IMR-90 (cell line): ENCODE data around the gene TRIM33. TPM values are rescaled to one million over a fixed set of nuclear protein-coding genes. Genes with fewer than 3 reads are reported as not detected.

ENCODE experiments used
- ATAC-seq: fragments of 200-7000 bp; cut with Tn5 transposase; 2 replicates; pipeline ENCODE4 v1.9.1; 2020; ENCODE audit warnings: low read depth, mild to moderate bottlenecking, moderate library complexity
- BruUV-seq: library from RNA; stranded (reverse); fragments of 400-500 nt; replicated peaks from 2 replicates; lab custom pipeline; 2021; lab: Mats Ljungman, UMichigan
- CTCF ChIA-PET: fragments of 300-600 bp; formaldehyde crosslinking; extraction: SDS; loops from one replicate; lab custom pipeline; 2021; ENCODE audit warnings: antibody characterized with exemption; lab: Yijun Ruan, JAX
- POLR2A ChIA-PET: fragments of 300-600 bp; sonication (Branson Sonifier 250); formaldehyde crosslinking; loops from one replicate; lab custom pipeline; 2022; ENCODE audit warnings: antibody characterized with exemption; ENCODE audit not compliant: unreplicated experiment; lab: Charles Lee
- DNase-seq: peaks from one replicate; pipeline ENCODE4 v3.0.0; 2013
- H2AFZ ChIP-seq: replicated peaks from 2 replicates; pipeline ENCODE3; 2013; ENCODE audit warnings: low read length, mild to moderate bottlenecking; ENCODE audit not compliant: poor library complexity
- H2AK5ac ChIP-seq: 2 replicates; pipeline ENCODE4 v1.6.1; 2013; ENCODE audit warnings: low read depth, low read length, inconsistent platforms
- H2AK9ac ChIP-seq: replicated peaks from 2 replicates; pipeline ENCODE3; 2013; ENCODE audit warnings: mild to moderate bottlenecking, low read depth, low read length, moderate library complexity; ENCODE audit not compliant: poor library complexity
- H2BK120ac ChIP-seq: 2 replicates; pipeline ENCODE4 v1.6.1; 2013; ENCODE audit warnings: low read depth, low read length, inconsistent platforms
- H2BK15ac ChIP-seq: 3 replicates; pipeline ENCODE4 v1.6.1; 2013; ENCODE audit warnings: low read depth, low read length, inconsistent platforms
- H2BK20ac ChIP-seq: 2 replicates; pipeline ENCODE4 v1.6.1; 2013; ENCODE audit warnings: low read depth, mild to moderate bottlenecking, inconsistent platforms, low read length, moderate library complexity
- H2BK5ac ChIP-seq: 2 replicates; pipeline ENCODE4 v1.6.1; 2013; ENCODE audit warnings: mild to moderate bottlenecking, low read depth, low read length, inconsistent platforms; ENCODE audit not compliant: poor library complexity, severe bottlenecking
- H3K14ac ChIP-seq: replicated peaks from 2 replicates; pipeline ENCODE4 v1.6.1; 2013; ENCODE audit warnings: low read depth, low read length, inconsistent platforms
- H3K18ac ChIP-seq: 2 replicates; pipeline ENCODE4 v1.6.1; 2013; ENCODE audit warnings: low read depth, low read length, control low read depth
- H3K23ac ChIP-seq: 2 replicates; pipeline ENCODE4 v1.6.1; 2013; ENCODE audit warnings: low read depth, low read length, inconsistent platforms
- H3K27ac ChIP-seq: 2 replicates; pipeline ENCODE4 v1.5.1; 2013; ENCODE audit warnings: mild to moderate bottlenecking, control low read depth, low read length; ENCODE audit not compliant: insufficient read depth
- H3K27me3 ChIP-seq: 2 replicates; pipeline ENCODE4 v1.6.1; 2013; ENCODE audit warnings: low read length; ENCODE audit not compliant: control insufficient read depth, insufficient read depth
- H3K36me3 ChIP-seq: 2 replicates; pipeline ENCODE4 v1.6.1; 2013; ENCODE audit warnings: low read length, mixed read lengths; ENCODE audit not compliant: control insufficient read depth, insufficient read depth
- H3K4ac ChIP-seq: 2 replicates; pipeline ENCODE4 v1.6.1; 2013; ENCODE audit warnings: low read depth, low read length, inconsistent platforms
- H3K4me1 ChIP-seq: 2 replicates; pipeline ENCODE4 v1.6.1; 2013; ENCODE audit warnings: low read length, mixed read lengths; ENCODE audit not compliant: control insufficient read depth, insufficient read depth
- H3K4me2 ChIP-seq: 2 replicates; pipeline ENCODE4 v1.6.1; 2013; ENCODE audit warnings: low read depth, mild to moderate bottlenecking, control low read depth, low read length, moderate library complexity
- H3K4me3 ChIP-seq: 2 replicates; pipeline ENCODE4 v1.5.1; 2013; ENCODE audit warnings: low read depth, mild to moderate bottlenecking, control low read depth, low read length, moderate library complexity; ENCODE audit not compliant: insufficient read depth
- H3K56ac ChIP-seq: 2 replicates; pipeline ENCODE4 v1.6.1; 2013; ENCODE audit warnings: low read length, inconsistent platforms; ENCODE audit not compliant: insufficient read depth; ENCODE audit errors: extremely low read depth
- H3K79me1 ChIP-seq, 2 experiments: 2 replicates each; pipeline ENCODE4 v1.6.1; 2013; ENCODE audit warnings: low read length in 2 of 2, inconsistent platforms in 1 of 2, low read depth in 1 of 2
- H3K9ac ChIP-seq: 2 replicates; pipeline ENCODE4 v1.6.1; 2013; ENCODE audit warnings: low read depth, low read length, control low read depth
- H3K9me1 ChIP-seq: 2 replicates; pipeline ENCODE4 v1.6.1; 2013; ENCODE audit warnings: low read length, inconsistent platforms; ENCODE audit not compliant: insufficient read depth
- H3K9me3 ChIP-seq: 2 replicates; pipeline ENCODE4 v1.6.1; 2013; ENCODE audit warnings: low read length; ENCODE audit not compliant: control insufficient read depth, insufficient read depth
- H4K20me1 ChIP-seq: 2 replicates; pipeline ENCODE4 v1.6.1; 2013; ENCODE audit warnings: low read length, inconsistent platforms; ENCODE audit not compliant: insufficient read depth
- H4K5ac ChIP-seq: 2 replicates; pipeline ENCODE4 v1.6.1; 2013; ENCODE audit warnings: mild to moderate bottlenecking, low read depth, low read length, control low read depth
- H4K8ac ChIP-seq, 2 experiments: 2 replicates each; pipeline ENCODE4 v1.6.1; 2013; ENCODE audit warnings: low read depth in 2 of 2, low read length in 2 of 2, control low read depth in 1 of 2, inconsistent platforms in 1 of 2
- H4K91ac ChIP-seq: 2 replicates; pipeline ENCODE4 v1.6.1; 2013; ENCODE audit warnings: low read depth, low read length, inconsistent platforms; ENCODE audit not compliant: insufficient read depth
- BHLHE40 ChIP-seq: fragments of 150-350 bp; IDR thresholded peaks from 2 replicates; pipeline ENCODE4 v1.6.1; 2016; ENCODE audit warnings: mild to moderate bottlenecking, low read depth, low read length
- CEBPB ChIP-seq: IDR thresholded peaks from 2 replicates; pipeline ENCODE4 v1.6.1; 2012; ENCODE audit warnings: low read depth, low read length, improper control_type of control experiment
- CHD1 ChIP-seq: IDR thresholded peaks from 2 replicates; pipeline ENCODE4 v1.6.1; 2012; ENCODE audit warnings: low read depth, low read length, improper control_type of control experiment
- CTCF ChIP-seq: conservative IDR thresholded peaks from 2 replicates; pipeline ENCODE4 v1.5.1; 2012; ENCODE audit warnings: mild to moderate bottlenecking, low read depth, low read length, improper control_type of control experiment
- ELK1 ChIP-seq: fragments of 150-350 bp; IDR thresholded peaks from 2 replicates; pipeline ENCODE4 v1.6.1; 2016; ENCODE audit warnings: low read depth, mild to moderate bottlenecking, low read length, moderate library complexity, borderline replicate concordance
- FOS ChIP-seq: fragments of 150-350 bp; IDR thresholded peaks from 2 replicates; pipeline ENCODE4 v1.6.1; 2016; ENCODE audit warnings: low read depth, low read length
- MAFK ChIP-seq: IDR thresholded peaks from 2 replicates; pipeline ENCODE4 v1.6.1; 2012; ENCODE audit warnings: low read depth, low read length, improper control_type of control experiment
- MAZ ChIP-seq: IDR thresholded peaks from 2 replicates; pipeline ENCODE4 v1.6.1; 2012; ENCODE audit warnings: low read depth, mild to moderate bottlenecking, low read length, improper control_type of control experiment, moderate library complexity, borderline replicate concordance
- MXI1 ChIP-seq: IDR thresholded peaks from 2 replicates; pipeline ENCODE4 v1.6.1; 2012; ENCODE audit warnings: low read depth, mild to moderate bottlenecking, low read length, moderate library complexity, borderline replicate concordance
- NFE2L2 ChIP-seq: fragments of 150-350 bp; IDR thresholded peaks from 2 replicates; pipeline ENCODE4 v1.6.1; 2016; ENCODE audit warnings: low read depth, mild to moderate bottlenecking, low read length
- POLR2A ChIP-seq: IDR thresholded peaks from 2 replicates; pipeline ENCODE4 v1.6.1; 2012; ENCODE audit warnings: mild to moderate bottlenecking, low read depth, low read length
- RAD21 ChIP-seq: IDR thresholded peaks from 2 replicates; pipeline ENCODE4 v1.6.1; 2012; ENCODE audit warnings: low read length, improper control_type of control experiment
- RCOR1 ChIP-seq: IDR thresholded peaks from 2 replicates; pipeline ENCODE4 v1.6.1; 2012; ENCODE audit warnings: mild to moderate bottlenecking, low read length, improper control_type of control experiment; ENCODE audit not compliant: insufficient replicate concordance
- RFX5 ChIP-seq: IDR thresholded peaks from 2 replicates; pipeline ENCODE4 v1.8.0; 2012; ENCODE audit warnings: low read depth, mild to moderate bottlenecking, low read length, moderate library complexity
- USF2 ChIP-seq: fragments of 150-350 bp; IDR thresholded peaks from 2 replicates; pipeline ENCODE4 v1.6.1; 2017; ENCODE audit warnings: mild to moderate bottlenecking, antibody characterized with exemption, low read length, low read depth
- WGBS, 2 experiments: methylation state at CpG; one replicate each; pipeline versions ENCODE4 v1.1.5 to v1.1.7; 2013; ENCODE audit warnings: missing lambda C conversion rate in 2 of 2; ENCODE audit not compliant: insufficient read length in 1 of 2; ENCODE audit errors: extremely low coverage in 2 of 2; 5-methylcytosine and 5-hydroxymethylcytosine counted together
- dilution Hi-C: fragments of 300-500 bp; cut with HindIII; formaldehyde crosslinking; loops from one replicate; pipeline ENCODE4 v1.14.3; 2018; ENCODE audit warnings: low sequenced_read_pairs; ENCODE audit not compliant: unreplicated experiment
- in situ Hi-C: fragments of 300-500 bp; cut with MboI; formaldehyde crosslinking; loops from 3 replicates; pipeline ENCODE4 v1.14.3; 2019; ENCODE audit warnings: low sequenced_read_pairs, inconsistent platforms, mixed read lengths
- intact Hi-C: fragments of 100-400 bp; cut with micrococcal nuclease; formaldehyde crosslinking; loops from 2 replicates; pipeline ENCODE4 v1.10.0; 2022
- polyA plus RNA-seq, 3 experiments: library from polyadenylated mRNA; depleted of rRNA; stranded (reverse); fragments of >200 nt; gene quantifications; 2 replicates each; pipeline ENCODE4 v1.2.3, GENCODE V29; 2012; ENCODE audit warnings: low replicate concordance in 1 of 3
- total RNA-seq: library from RNA; depleted of rRNA; stranded (reverse); fragments of >200 nt; gene quantifications from 2 replicates; pipeline ENCODE4 v1.2.3, GENCODE V29; 2012

The TRIM33 gene
- total and polyA plus RNA-seq, 2 of the 4 experiments (the other 2 are of a cell fraction), result 9.5 to 40.1 TPM

- H3K9me3 ChIP-seq, result no peaks in the 10 kb centered on the region
- no peak overlapping the region for H4K8ac ChIP-seq
- no peak overlapping the region for H3K23ac ChIP-seq
- no peak overlapping the region for H3K56ac ChIP-seq
- ChIA-PET CTCF (interaction anchor here (0.8 kb wide), 1 partner anchor 8 kb away, joined by 3 read pairs; no protein-coding TSS in a partner anchor), POLR2A (no interaction called here)
- H2BK15ac ChIP-seq, result no peak overlapping the region
- H3K4ac ChIP-seq, result no peak overlapping the region
- H3K4me2 ChIP-seq, result no peak overlapping the region; the same call in 1 of the 2 replicates
- 17% methylated on average over 2 of the region's 4 CpGs; no CpG with 5 or more reads in 1 of the 2 experiments for whole genome bisulfite sequencing, 2 experiments
- H4K5ac ChIP-seq, result no peak overlapping the region
- no peak overlapping the region for H3K18ac ChIP-seq
- peak overlapping the region; percentile 67 for H2AFZ ChIP-seq
- peaks cover 5% of the 10 kb centered on the region; the same call in 1 of the 2 replicates for H3K27me3 ChIP-seq
- H4K20me1 ChIP-seq, result no peaks in the 10 kb centered on the region
- DNase-seq (peak; percentile 80), ATAC-seq (peak; percentile 83)
- no peak overlapping the region for H3K14ac ChIP-seq
- H2AK5ac ChIP-seq, result no peak overlapping the region
- H3K36me3 ChIP-seq, result no peaks in the 10 kb centered on the region
- H3K27ac ChIP-seq, result no peak overlapping the region
- no peak overlapping the region for H3K4me3 ChIP-seq
- no peaks in the 10 kb centered on the region for H3K9me1 ChIP-seq
- no peak overlapping the region for H2BK20ac ChIP-seq
- H3K79me1 ChIP-seq, result no peaks in the 10 kb centered on the region
- H2BK120ac ChIP-seq, result no peak overlapping the region
- no peak overlapping the region for H3K9ac ChIP-seq
- intact Hi-C loops, result no loop called here
- dilution Hi-C loops, result no loop called here
- no peak overlapping the region for H2BK5ac ChIP-seq
- no peak overlapping the region for H4K91ac ChIP-seq
- H2AK9ac ChIP-seq, result peak overlapping the region; percentile 30
- BruUV-seq, result no TSS peak
- TF ChIP-seq CEBPB, result no peak
- TF ChIP-seq RAD21, result no peak
- no peak for TF ChIP-seq FOS
- TF ChIP-seq RCOR1, result no peak
- no peak for TF ChIP-seq MXI1
- TF ChIP-seq MAZ, result no peak
- no peak for TF ChIP-seq MAFK
- TF ChIP-seq CTCF, result no peak
- TF ChIP-seq CHD1, result no peak
- no peak for TF ChIP-seq NFE2L2
- no peak for TF ChIP-seq BHLHE40
- no peak for TF ChIP-seq ELK1
- no peak for TF ChIP-seq USF2
- TF ChIP-seq RFX5, result no peak
- TF ChIP-seq POLR2A, result no peak
- in situ Hi-C loops, result no loop called here
- H3K4me1 ChIP-seq, result peaks cover 4% of the 10 kb centered on the region; the same call in 1 of the 2 replicates
These were observed 157.7 kb downstream of the TRIM33 start for GRCh38 chr1:114353262-114353661.
